ENCODE measurements around the gene CHST6. TPM values are rescaled to one million over a fixed set of nuclear protein-coding genes. Genes with fewer than 3 reads are reported as not detected.
"Not testable (repeated sequence)": the region's sequence is repeated elsewhere in the genome, so short reads cannot be mapped to it uniquely, and the experiment has no call there.

Gene CHST6
- total RNA-seq, 6 experiments from 2014 or later = 0.02 TPM; not detected in 5

- WGBS (ENCODE audit: insufficient coverage, low coverage, low lambda C conversion rate, missing lambda C conversion rate) = 80% methylated on average over 5 of the region's 5 CpGs
- no peak for TF ChIP-seq CTCF (IDR thresholded peaks at IDR 0.05)
- TF ChIP-seq POLR2A (IDR thresholded peaks at IDR 0.05) = no peak
- intact Hi-C loops (cut with DNase I) = no loop called here
- no peaks in the 10 kb centered on the region for H3K9me3 ChIP-seq
- no peaks in the 10 kb centered on the region for H3K4me1 ChIP-seq
- H3K4me3 ChIP-seq = no peak overlapping the region
- DNase-seq (no peak), ATAC-seq (no peak)
- no peaks in the 10 kb centered on the region for H3K27me3 ChIP-seq
- H3K27ac ChIP-seq = no peak overlapping the region
- H3K36me3 ChIP-seq = no peaks in the 10 kb centered on the region
Measured at GRCh38 chr16:75501359-75501758, 6.1 kb upstream of the CHST6 start.

- H3K4me1 ChIP-seq; H3K27ac ChIP-seq; H3K9me3 ChIP-seq; H3K27me3 ChIP-seq; H3K36me3 ChIP-seq; H3K4me3 ChIP-seq; intact Hi-C loops (cut with DNase I): not testable (repeated sequence)
- ATAC-seq = peak; percentile 58 to 76 (median 69)
- 22% methylated on average over 3 of the region's 13 CpGs for WGBS (ENCODE audit: insufficient coverage, low coverage, low lambda C conversion rate, missing lambda C conversion rate)
- peak; percentile 54 to 68 (median 64) for DNase-seq
Measured at GRCh38 chr16:75498605-75499322, 3.5 kb upstream of the CHST6 start.

GRCh38 chr16:75497558-75497957, 2.3 kb upstream of the CHST6 start:
- no peak for DNase-seq
- no peaks in the 10 kb centered on the region for H3K36me3 ChIP-seq
- intact Hi-C loops (cut with DNase I) = no loop called here
- H3K4me1 ChIP-seq = no peaks in the 10 kb centered on the region
- no peak overlapping the region for H3K27ac ChIP-seq
- TF ChIP-seq POLR2A (IDR thresholded peaks at IDR 0.05) (no peak), CTCF (IDR thresholded peaks at IDR 0.05) (no peak)
- no peaks in the 10 kb centered on the region for H3K27me3 ChIP-seq
- H3K9me3 ChIP-seq = no peaks in the 10 kb centered on the region
- no peak for ATAC-seq
- WGBS (ENCODE audit: insufficient coverage, low coverage, low lambda C conversion rate, missing lambda C conversion rate) = 71% methylated on average over 4 of the region's 4 CpGs
- no peak overlapping the region for H3K4me3 ChIP-seq

- peak in 2 of 4 donors; percentile 8 to 17 for ATAC-seq
- no peaks in the 10 kb centered on the region for H3K36me3 ChIP-seq
- TF ChIP-seq CTCF (IDR thresholded peaks at IDR 0.05) (no peak), POLR2A (IDR thresholded peaks at IDR 0.05) (no peak)
- no peaks in the 10 kb centered on the region for H3K4me1 ChIP-seq
- no peak for DNase-seq
- WGBS (ENCODE audit: insufficient coverage, low coverage, low lambda C conversion rate, missing lambda C conversion rate) = 15% methylated on average over 9 of the region's 26 CpGs
- no peaks in the 10 kb centered on the region for H3K9me3 ChIP-seq
- no peak overlapping the region for H3K27ac ChIP-seq
- intact Hi-C loops (cut with DNase I) = no loop called here
- peak overlapping the region; percentile 5 to 10 (median 9) for H3K4me3 ChIP-seq
- H3K27me3 ChIP-seq = no peaks in the 10 kb centered on the region
Measured at GRCh38 chr16:75494661-75495075, 573 bp downstream of the CHST6 start.

GRCh38 chr16:75494184-75494583, 1.1 kb downstream of the CHST6 start:
- Histone ChIP-seq H3K27me3 (no peaks in the 10 kb centered on the region), H3K27ac (no peak overlapping the region), H3K4me1 (no peaks in the 10 kb centered on the region), H3K36me3 (no peaks in the 10 kb centered on the region), H3K4me3 (no peak overlapping the region), H3K9me3 (no peaks in the 10 kb centered on the region)
- no CpG with 5 or more reads among the region's 5 CpGs for WGBS (ENCODE audit: insufficient coverage, low coverage, low lambda C conversion rate, missing lambda C conversion rate)
- ATAC-seq (no peak), DNase-seq (no peak)
- intact Hi-C loops (cut with DNase I) = no loop called here
- TF ChIP-seq CTCF (IDR thresholded peaks at IDR 0.05) (no peak), POLR2A (IDR thresholded peaks at IDR 0.05) (no peak)

Measured in right lobe of liver (tissue), 6 donors.